NCI-H748 (cell line): ENCODE data around the gene NCAPD2.
"Not testable (repeated sequence)": the region's sequence is repeated elsewhere in the genome, so short reads cannot be mapped to it uniquely, and the experiment has no call there.

Experiments
- DNase-seq: peaks from one replicate; lab custom pipeline; 2025; ENCODE audit not compliant: unreplicated experiment; lab: John Stamatoyannopoulos, UW

The NCAPD2 gene

DNA sequence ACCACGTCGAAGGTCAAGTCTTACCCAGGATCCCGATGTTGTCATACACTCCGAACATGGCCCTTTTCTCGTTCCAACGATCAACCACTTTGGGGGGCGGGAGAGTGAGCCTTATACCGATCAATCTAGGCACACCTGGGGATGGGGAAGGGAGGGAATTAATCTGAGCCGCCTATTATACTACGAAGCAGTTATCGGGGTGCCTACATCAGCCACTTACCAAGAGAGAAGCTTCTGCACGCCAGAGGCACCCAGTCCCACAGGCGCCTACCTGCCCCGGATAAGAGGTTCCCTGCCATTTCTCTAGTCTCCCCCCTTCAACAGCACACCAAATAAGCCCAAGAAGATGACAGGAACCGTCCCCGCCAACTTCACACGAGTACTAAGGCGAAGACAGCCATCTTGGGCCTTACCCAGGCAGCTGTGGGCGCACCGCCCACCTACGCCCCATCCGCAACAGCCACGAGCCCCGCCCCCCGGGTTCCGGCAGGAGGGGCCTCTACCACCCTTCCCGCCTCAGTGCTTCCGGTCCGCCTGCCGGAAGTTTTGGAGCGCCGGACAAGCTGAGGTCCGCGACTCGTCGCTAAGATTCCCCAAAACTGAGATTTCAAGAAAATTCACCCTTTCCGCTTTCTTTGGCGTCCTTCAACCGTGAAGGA lies 935 bp upstream of the NCAPD2 start, which contains the start of gene MRPL51:
Gene MRPL51, minus strand, starts transcription at position 425 of the 659 bp plus-strand sequence. Its CDS starts 126 bp downstream, at position 299.
- peak; percentile 92 for DNase-seq

DNA sequence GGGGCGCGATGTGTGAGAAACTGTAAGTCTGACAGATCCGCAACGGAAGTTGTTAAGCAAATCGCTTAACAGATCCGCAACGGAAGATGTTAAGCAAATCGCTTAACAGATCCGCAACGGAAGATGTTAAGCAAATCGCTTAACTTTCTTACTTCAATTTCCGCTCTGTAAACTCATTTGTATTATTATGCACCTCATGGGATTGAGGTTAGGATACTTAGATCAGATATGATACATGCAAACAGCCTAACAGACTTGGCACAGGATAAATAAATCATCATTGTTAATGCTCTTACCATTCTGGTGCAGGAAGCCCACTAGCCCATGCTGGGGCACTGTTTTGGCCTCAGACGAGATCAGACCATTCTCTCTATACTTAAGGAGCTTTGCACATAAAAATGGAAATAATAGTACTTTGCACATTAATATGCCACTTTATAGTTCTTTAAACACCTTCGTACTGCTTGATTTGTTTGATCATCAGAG lies 399 bp downstream of the NCAPD2 start:
- no peak for DNase-seq

DNA sequence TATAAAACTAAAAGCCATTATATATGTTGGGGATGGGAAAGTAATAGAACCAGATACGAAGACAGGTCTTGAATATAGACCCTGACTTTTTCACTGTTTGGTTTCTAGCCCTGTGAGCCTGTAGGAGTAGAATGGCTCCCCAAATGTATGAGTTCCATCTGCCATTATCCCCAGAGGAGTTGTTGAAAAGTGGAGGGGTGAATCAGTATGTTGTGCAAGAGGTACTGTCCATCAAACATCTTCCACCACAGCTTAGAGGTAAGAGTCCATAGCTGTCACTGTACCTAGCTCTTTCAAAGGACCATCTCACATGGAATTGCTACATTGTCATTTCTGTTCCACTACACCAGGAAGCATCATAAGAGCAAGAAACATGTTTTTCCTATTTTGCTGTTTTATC lies 1.1 kb downstream of the NCAPD2 start:
- no peak for DNase-seq

DNA sequence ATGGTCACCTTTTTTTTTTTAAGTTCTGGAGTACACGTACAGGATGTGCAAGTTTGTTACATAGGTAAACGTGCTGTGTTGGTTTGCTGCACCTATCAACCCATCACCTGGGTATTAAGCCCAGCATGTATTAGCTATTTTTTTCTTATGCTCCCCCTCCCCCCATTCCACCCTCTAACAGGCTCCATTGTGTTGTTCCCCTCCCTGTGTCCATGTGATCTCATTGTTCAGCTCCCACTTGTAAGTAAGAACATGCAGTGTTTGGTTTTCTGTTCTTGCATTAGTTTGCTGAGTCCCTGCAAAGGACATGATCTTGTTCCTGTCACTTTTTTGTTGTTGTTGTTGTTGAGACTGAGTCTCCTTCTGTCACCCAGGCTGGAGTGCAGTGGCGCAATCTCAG lies 3.4 kb downstream of the NCAPD2 start:
- not testable (repeated sequence) for DNase-seq

DNA sequence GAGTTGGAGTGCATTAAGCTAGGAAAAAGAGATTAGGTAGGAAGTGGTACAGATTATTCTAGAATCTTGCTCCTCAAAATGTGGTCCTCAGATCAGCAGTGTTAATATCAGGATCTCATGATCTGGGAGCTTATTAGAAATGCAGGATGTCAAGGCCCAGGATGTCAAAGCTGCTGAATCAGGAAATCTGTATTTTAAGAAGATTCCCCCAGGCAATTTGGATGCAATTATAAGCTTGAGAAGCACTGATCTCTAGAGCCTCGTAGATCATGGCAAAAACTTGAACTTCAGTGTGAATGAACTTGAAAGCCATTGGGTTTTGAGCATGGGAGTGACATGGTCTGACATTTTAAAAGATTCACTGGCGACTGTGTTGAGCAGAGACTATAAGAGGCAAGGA lies 6.6 kb downstream of the NCAPD2 start:
- DNase-seq = no peak

DNA sequence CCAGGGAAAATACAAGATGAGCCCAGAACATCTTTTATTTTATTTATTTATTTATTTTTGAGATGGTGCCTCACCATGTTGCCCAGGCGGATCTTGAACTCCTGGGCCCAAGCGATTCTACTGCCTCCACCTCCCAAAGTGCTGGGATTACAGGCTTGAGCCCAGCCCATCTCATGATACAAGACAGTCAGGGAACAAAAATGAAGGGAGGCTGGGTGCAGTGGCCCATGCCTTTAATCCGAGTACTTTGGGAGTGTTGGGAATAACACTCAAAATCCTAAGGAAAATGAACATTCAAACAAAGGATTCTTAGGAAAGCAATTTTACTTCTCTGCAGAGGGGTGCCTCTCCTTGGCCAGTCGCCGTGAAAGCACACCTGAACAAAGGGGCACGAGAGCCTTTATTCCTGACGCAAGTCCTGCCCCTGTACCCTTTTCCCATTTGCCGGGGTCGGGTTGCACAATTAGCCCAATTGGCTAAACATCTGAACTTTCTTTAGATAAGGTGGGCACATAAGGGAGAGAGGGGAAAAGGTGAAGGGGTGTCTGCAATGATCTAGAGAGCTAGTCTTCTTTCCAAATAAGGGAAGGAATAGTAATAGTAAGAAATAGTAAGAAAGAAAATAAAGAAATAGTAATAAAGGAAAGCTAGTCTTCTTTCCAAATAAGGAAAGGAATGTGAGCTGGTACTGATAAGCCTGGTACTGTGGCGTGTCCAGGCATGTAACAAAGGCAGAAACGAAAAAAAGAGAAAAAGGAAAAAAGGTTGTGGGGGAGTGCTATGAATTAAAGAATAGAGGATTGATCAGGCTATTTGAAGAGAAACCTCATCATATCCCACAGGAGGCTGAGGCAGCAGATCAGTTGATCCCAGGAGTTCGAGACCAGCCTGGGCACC lies 13.4 kb downstream of the NCAPD2 start:
- DNase-seq = no peak

DNA sequence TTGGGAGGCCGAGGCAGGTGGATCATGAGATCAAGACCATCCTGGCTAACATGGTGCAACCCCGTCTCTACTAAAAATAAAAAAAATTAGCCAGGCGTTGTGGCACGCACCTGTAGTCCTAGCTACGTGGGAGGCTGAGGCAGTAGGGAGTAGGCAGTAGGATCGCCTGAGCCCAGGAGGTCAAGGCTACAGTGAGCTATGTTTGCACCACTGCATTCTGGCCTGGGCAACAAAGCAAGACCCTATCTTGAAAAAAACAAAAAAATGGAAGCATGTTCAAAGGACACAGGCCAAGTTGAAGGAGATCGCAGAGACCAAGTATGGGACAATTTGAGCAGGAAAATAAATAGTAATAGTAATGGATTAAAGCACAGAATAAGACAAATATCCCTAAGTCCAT lies 14.2 kb downstream of the NCAPD2 start:
- no peak for DNase-seq

DNA sequence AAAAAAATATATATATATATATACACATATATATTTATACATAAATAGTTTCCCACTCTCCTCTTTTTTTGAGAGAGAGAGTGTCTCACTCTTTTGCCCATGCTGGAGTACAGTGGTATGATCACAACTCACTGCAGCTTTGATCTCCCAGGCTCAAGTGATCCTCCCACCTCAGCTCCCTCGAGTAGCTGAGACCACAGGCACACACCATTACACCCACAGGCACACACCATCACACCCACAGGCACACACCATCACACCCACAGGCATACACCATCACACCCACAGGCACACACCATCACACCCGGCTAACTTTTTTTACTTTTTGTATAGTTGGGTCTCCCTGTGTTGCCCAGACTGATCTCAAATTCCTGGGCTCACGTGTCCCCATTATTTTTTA lies 26.3 kb downstream of the NCAPD2 start:
- DNase-seq = no peak

DNA sequence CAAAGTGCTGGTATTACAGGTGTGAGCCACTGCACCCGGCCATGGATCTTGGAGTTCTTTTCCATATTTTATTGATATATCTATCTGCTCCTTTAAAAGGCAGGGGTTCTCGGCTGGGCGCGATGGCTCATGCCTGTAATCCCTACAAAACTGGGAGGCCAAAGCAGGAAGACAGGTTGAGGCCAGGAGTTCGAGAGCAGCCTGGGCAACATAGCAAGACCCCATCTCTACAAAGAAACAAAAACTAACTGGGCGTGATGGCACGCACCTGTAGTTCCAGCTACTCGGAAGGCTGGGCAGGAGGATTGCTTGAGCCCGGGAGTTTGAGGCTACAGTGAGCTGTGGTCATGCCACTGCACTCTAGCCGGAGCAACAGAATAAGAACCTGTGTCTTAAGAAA lies 28.3 kb downstream of the NCAPD2 start:
- DNase-seq = no peak

DNA sequence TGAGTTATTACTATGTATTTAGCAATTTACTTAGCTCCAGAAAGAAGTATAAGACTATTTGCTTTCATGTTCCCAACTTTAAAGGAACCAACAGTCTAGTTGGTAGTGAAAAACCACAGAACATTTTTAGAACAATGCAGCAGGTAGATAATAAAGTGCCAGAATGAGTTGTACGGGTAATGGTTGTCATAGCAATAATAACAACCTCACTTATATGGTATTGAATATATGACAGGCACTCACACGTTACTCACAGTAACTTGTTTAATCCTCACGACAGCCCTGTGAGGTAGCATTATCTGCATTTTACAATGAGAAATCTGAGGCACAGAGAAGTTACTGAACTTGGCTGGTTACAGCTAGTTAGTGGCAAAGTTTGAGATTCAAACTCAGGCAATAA lies 29.8 kb downstream of the NCAPD2 start:
- no peak for DNase-seq

DNA sequence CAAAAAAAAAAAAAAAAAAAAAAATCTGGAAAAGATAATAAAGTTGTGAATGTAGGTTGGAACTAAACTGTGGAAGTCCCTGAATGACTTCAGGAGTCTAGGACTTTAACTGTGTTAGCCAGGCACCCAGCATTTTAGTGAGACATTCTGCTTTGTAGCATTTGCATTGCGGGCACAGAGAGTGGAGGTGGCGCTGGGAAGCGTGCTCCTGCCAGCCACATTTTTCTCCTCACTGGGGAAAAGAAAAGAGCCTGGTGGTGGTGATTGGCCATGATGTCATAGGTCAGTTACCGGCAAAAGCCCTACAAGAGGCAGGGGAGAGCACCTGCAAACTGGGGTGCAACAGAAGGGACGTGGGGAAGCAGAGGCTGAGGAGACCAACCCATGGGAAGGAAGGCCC lies 30.7 kb downstream of the NCAPD2 start:
- no peak for DNase-seq

DNA sequence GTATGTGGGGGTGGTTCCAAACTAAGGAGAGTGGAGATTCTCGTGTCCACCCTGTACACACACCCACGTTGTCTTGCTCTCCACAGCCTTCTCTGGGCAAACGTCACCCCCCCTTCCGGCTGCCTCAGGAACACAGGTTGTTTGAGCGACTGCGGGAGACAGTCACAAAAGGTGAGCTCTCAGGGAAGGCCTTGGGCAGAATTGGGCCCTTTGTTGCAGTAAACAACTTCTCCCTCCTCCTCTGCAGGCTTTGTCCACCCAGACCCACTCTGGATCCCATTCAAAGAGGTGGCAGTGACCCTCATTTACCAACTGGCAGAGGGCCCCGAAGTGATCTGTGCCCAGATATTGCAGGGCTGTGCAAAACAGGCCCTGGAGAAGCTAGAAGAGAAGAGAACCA lies 32.3 kb downstream of the NCAPD2 start:
- DNase-seq = no peak

DNA sequence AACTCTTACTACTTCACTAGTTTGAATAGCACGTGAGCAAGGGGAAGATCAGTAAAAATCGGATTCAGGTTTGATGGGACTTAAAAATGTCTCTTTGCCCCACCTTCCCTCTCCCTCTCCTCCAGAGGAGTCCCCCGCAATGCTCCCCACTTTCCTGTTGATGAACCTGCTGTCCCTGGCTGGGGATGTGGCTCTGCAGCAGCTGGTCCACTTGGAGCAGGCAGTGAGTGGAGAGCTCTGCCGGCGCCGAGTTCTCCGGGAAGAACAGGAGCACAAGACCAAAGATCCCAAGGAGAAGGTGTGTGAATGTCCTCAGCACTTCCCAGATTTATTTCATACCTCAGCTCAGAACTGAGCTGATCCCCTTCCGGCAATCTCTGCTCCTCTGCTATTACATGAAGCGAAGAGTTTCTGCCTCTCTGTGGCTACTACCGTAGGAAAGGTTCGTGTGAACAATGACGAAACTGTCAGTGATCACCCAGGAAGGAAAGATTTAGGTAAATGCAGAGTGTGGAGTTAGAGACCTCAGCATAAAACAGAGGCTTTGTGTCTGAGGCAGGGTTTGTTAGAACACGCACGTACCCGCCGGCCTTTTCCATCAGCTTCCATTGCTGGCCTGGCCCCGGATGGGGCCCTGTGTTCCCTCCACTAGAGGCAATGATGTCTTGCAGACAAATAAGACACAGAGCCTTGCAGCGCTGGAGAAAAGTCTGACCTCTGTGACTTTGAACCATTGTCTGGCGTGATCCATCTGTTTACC lies 33.0 kb downstream of the NCAPD2 start:
- DNase-seq = no peak

DNA sequence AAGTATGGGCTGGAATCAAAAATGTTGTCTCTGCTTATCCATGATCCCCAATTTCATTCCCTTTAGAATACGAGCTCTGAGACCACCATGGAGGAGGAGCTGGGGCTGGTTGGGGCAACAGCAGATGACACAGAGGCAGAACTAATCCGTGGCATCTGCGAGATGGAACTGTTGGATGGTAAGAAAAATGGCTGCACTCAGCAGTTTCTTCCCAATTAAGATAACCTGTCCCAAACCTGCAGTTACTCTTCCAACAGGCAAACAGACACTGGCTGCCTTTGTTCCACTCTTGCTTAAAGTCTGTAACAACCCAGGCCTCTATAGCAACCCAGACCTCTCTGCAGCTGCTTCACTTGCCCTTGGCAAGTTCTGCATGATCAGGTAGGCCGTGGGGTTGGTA lies 33.8 kb downstream of the NCAPD2 start:
- DNase-seq = no peak

DNA sequence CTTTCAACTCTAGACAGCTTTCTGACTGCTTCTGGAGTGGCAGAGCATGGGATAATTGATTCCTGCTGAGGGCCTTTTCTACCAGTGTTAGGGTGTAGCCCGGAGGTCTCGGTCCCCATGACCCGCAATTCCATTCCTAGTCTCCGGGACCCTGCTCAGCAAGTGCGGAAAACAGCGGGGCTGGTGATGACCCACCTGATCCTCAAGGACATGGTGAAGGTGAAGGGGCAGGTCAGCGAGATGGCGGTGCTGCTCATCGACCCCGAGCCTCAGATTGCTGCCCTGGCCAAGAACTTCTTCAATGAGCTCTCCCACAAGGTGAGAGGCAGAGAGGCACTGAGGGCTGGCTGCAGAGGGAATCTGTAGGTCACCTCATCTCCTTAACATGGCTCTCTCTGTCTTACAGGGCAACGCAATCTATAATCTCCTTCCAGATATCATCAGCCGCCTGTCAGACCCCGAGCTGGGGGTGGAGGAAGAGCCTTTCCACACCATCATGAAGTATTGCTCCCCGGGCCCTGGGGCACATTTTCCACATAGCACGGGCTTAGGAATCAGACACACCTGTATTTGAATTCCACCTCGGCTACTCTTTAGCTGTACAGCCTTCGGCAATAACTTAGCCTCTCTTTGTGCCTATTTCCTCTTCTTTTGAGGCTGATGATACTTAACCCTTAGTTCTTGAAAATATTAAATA lies 34.8 kb downstream of the NCAPD2 start:
- no peak for DNase-seq

DNA sequence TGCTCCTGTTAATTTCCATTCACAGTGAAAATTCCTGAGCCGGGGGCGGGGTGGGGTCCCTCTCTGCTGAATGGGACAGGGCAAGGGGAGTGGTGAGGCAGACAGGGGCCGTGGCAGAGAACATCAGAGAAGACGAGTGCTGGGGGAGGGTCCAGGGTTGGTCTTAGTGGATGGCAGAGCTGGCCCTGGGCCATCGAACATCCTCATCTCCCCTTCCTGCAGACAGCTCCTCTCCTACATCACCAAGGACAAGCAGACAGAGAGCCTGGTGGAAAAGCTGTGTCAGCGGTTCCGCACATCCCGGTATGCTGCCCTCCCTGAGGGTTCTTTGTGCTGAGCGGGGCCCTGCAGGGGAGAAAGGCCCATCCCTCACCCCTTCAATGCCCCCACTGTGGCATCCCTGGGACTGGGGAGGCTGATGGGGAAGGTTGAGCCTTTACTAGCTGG lies 35.4 kb downstream of the NCAPD2 start:
- no peak for DNase-seq

DNA sequence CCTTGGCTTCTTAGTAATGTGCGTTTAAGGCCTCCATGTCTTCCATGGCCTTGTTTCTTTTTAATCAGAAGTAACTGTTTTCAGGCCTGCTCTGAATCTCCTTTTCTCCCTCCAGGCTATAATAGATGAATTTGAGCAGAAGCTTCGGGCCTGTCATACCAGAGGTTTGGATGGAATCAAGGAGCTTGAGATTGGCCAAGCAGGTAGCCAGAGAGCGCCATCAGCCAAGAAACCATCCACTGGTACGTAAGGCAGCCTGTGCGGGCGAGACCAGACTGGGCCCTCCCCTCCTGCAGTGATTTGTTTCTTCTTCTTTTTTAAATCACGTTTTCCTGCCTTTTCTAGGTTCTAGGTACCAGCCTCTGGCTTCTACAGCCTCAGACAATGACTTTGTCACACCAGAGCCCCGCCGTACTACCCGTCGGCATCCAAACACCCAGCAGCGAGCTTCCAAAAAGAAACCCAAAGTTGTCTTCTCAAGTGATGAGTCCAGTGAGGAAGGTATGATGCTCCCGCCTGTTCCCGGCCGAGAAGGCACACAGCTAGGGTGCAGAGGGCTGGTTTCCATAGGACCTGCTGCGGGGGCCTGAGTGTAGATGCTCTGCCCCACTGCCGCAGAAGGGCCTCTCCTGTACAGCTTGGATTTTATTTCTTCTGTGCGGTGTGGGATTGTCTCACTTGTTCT lies 36.8 kb downstream of the NCAPD2 start:
- no peak for DNase-seq

DNA sequence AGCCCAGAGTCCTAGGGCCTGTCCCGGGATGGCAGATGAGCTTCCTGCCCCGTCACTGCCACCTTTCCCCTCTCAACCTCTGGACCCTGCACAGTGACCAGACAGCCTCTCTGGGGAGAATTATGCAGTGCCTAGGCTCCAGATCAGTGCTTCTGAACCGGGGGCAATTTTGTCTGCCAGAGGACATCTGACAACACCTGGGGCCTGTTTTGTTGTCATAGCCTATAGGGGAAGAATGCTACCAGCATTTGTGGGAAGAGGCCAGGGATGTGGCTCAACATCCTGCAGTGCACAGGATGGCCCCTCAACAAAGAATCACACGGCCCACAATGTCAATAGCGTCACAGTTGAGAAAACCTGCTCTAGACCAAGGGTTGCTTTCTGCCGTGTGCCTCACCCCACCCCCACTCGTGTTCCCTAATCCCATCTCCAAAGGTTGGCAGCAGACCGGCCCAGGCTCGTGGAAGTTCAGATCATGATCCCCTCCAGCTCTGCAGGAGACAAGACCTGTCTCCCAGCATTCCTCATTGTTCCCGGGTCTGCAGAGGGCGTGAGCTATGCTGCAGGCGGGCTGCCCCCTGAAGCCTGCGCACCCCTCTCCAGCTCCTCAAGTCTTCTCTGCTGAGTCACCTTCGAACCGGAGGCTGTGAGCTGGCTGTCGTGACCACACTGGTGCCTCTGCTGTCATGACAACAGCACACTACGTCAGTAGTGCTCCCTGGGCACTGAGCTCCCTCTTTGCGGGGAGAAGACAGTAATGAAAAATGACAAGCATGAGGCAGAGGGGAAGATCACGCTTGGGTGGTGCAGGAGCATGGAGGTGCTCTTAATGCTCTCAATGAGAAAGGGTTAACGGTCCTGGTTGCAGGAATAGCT lies 38.4 kb downstream of the NCAPD2 start:
- peak; percentile 19 for DNase-seq

DNA sequence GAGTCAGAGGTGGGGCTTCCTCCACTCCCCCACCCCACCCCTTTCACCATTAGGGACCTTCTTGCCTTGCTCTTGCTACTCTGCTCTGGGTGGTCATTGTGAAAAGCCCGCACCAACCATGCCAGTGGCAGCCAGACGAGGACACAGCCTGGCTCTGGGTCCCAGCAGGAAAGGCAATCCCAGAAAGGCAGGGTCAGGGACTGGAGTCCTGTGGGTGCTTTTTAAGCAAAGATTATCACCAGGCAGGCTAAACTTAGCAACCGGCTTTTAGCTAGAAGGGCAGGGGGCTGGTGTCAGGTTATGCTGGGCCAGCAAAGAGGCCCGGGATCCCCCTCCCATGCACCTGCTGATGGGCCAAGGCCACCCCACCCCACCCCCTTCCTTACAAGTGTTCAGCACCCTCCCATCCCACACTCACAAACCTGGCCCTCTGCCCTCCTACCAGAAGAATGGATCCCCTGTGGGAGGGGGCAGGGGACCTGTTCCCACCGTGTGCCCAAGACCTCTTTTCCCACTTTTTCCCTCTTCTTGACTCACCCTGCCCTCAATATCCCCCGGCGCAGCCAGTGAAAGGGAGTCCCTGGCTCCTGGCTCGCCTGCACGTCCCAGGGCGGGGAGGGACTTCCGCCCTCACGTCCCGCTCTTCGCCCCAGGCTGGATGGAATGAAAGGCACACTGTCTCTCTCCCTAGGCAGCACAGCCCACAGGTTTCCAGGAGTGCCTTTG lies 39.2 kb downstream of the NCAPD2 start:
- DNase-seq = peak; percentile 69
